ENCODE measurements around the gene GRM1. TPM values are rescaled to one million over a fixed set of nuclear protein-coding genes. Genes with fewer than 3 reads are reported as not detected.

The GRM1 gene
- total and polyA plus RNA-seq, 2 donors (not counting 1 experiment from before 2014, with no cell fraction given): not detected

- H3K4me2 ChIP-seq (replicated peaks; ENCODE audit: low read depth, low read length, poor library complexity, severe bottlenecking): no peak overlapping the region
- TF ChIP-seq EZH2 (IDR thresholded peaks at IDR 0.05; ENCODE audit: borderline replicate concordance, insufficient read depth, low read depth, low read length, poor library complexity, severe bottlenecking) (no peak), CTCF (IDR thresholded peaks at IDR 0.05) (no peak)
- H3K79me2 ChIP-seq (ENCODE audit: control insufficient read depth, insufficient read depth, low read length): no peaks in the 10 kb centered on the region
- H3K27ac Mint-ChIP-seq: no peak overlapping the region
- ATAC-seq (ENCODE audit: low read depth): no peak
- no peak overlapping the region for H3K27ac ChIP-seq (ENCODE audit: low read length in 2 of 2)
- H3K9me3 ChIP-seq (ENCODE audit: control extremely low read depth in 1 of 3, control insufficient read depth in 2 of 3, insufficient read depth in 1 of 3, low read length in 2 of 3): peaks cover 0 to 23% (median 0%) of the 10 kb centered on the region in 3 donors
- ChIA-PET CTCF (no interaction called here), POLR2A (no interaction called here)
- H2AFZ ChIP-seq (ENCODE audit: insufficient read depth, low read depth, low read length, poor library complexity, severe bottlenecking): no peak overlapping the region
- no peak overlapping the region for H3K4me3 Mint-ChIP-seq
- intact Hi-C loops (cut with micrococcal nuclease): no loop called here
- H3K27me3 Mint-ChIP-seq: peaks cover 38% of the 10 kb centered on the region
- H3K9ac ChIP-seq (ENCODE audit: low read length): no peak overlapping the region
- H3K4me1 Mint-ChIP-seq: peaks cover 2% of the 10 kb centered on the region
- no peak overlapping the region for H3K4me3 ChIP-seq (ENCODE audit: control extremely low read depth in 1 of 5, extremely low read depth in 1 of 5, insufficient read depth in 1 of 5, low read depth in 2 of 5, low read length in 4 of 5)
- no peaks in the 10 kb centered on the region for H3K9me3 Mint-ChIP-seq (ENCODE audit: insufficient read depth)
- DNase-seq: no peak
- no peaks in the 10 kb centered on the region for H4K20me1 ChIP-seq (ENCODE audit: control insufficient read depth, insufficient read depth, low read length, poor library complexity, severe bottlenecking)
- peaks cover 0 to 30% (median 18%) of the 10 kb centered on the region in 4 experiments for H3K27me3 ChIP-seq (replicated peaks in 1 of 4; ENCODE audit: control extremely low read depth in 1 of 4, control insufficient read depth in 3 of 4, insufficient read depth in 4 of 4, low read length in 3 of 4)
- no peaks in the 10 kb centered on the region for H3K36me3 ChIP-seq (replicated peaks in 1 of 2; ENCODE audit: control extremely low read depth in 1 of 2, control insufficient read depth in 1 of 2, extremely low read depth in 1 of 2, insufficient read depth in 2 of 2, low read length in 1 of 2)
- H3K4me1 ChIP-seq (ENCODE audit: control insufficient read depth in 2 of 2, insufficient read depth in 2 of 2, low read length in 2 of 2): no peaks in the 10 kb centered on the region
- WGBS (ENCODE audit: insufficient coverage): 38% methylated on average over 2 of the region's 4 CpGs
Measured at GRCh38 chr6:146032387-146032786, 3.5 kb downstream of the GRM1 start.

- H3K27ac Mint-ChIP-seq: no peak overlapping the region
- peaks cover 14% of the 10 kb centered on the region for H3K9me3 Mint-ChIP-seq (ENCODE audit: insufficient read depth)
- no CpG with 5 or more reads among the region's 1 CpG for WGBS (ENCODE audit: insufficient coverage)
- peaks cover 2 to 8% (median 3%) of the 10 kb centered on the region in 3 donors for H3K9me3 ChIP-seq (ENCODE audit: control extremely low read depth in 1 of 3, control insufficient read depth in 2 of 3, insufficient read depth in 1 of 3, low read length in 2 of 3)
- H3K4me1 Mint-ChIP-seq: no peaks in the 10 kb centered on the region
- DNase-seq (no peak), ATAC-seq (ENCODE audit: low read depth) (no peak)
- H3K27me3 ChIP-seq (replicated peaks in 1 of 4; ENCODE audit: control extremely low read depth in 1 of 4, control insufficient read depth in 3 of 4, insufficient read depth in 4 of 4, low read length in 3 of 4): no peaks in the 10 kb centered on the region
- no peaks in the 10 kb centered on the region for H4K20me1 ChIP-seq (ENCODE audit: control insufficient read depth, insufficient read depth, low read length, poor library complexity, severe bottlenecking)
- H2AFZ ChIP-seq (ENCODE audit: insufficient read depth, low read depth, low read length, poor library complexity, severe bottlenecking): no peak overlapping the region
- no peaks in the 10 kb centered on the region for H3K27me3 Mint-ChIP-seq
- no peak overlapping the region for H3K4me3 Mint-ChIP-seq
- no peak overlapping the region for H3K27ac ChIP-seq (ENCODE audit: low read length in 2 of 2)
- H3K79me2 ChIP-seq (ENCODE audit: control insufficient read depth, insufficient read depth, low read length): no peaks in the 10 kb centered on the region
- ChIA-PET POLR2A (no interaction called here), CTCF (no interaction called here)
- no peak overlapping the region for H3K4me2 ChIP-seq (replicated peaks; ENCODE audit: low read depth, low read length, poor library complexity, severe bottlenecking)
- intact Hi-C loops (cut with micrococcal nuclease): no loop called here
- no peak overlapping the region for H3K9ac ChIP-seq (ENCODE audit: low read length)
- H3K36me3 ChIP-seq (replicated peaks in 1 of 2; ENCODE audit: control extremely low read depth in 1 of 2, control insufficient read depth in 1 of 2, extremely low read depth in 1 of 2, insufficient read depth in 2 of 2, low read length in 1 of 2): no peaks in the 10 kb centered on the region
- H3K4me1 ChIP-seq (ENCODE audit: control insufficient read depth in 2 of 2, insufficient read depth in 2 of 2, low read length in 2 of 2): no peaks in the 10 kb centered on the region
- TF ChIP-seq EZH2 (IDR thresholded peaks at IDR 0.05; ENCODE audit: borderline replicate concordance, insufficient read depth, low read depth, low read length, poor library complexity, severe bottlenecking) (no peak), CTCF (IDR thresholded peaks at IDR 0.05) (no peak)
- no peak overlapping the region for H3K4me3 ChIP-seq (ENCODE audit: control extremely low read depth in 1 of 5, extremely low read depth in 1 of 5, insufficient read depth in 1 of 5, low read depth in 2 of 5, low read length in 4 of 5)
Measured at GRCh38 chr6:146040360-146040759, 11.5 kb downstream of the GRM1 start.

All from B cell (primary cell).